T-cell (primary cell): Measurements from ENCODE around the gene LCN6. TPM values are rescaled to one million over a fixed set of nuclear protein-coding genes. Genes with fewer than 3 reads are reported as not detected.
A peak's percentile ranks its signal among the peaks of the same experiment; 100 is the strongest.

Source experiments
- ATAC-seq, 4 experiments: fragments of 200-7000 bp in 3 of 4; fragments of 150-1000 bp in 1 of 4; cut with Tn5 transposase; replicated peaks in 1 of 4; 1 replicate in 3 of 4; 2 replicates in 1 of 4; pipeline ENCODE4 v1.10.0; 2021; ENCODE audit warnings: moderate library complexity in 3 of 4, mild to moderate bottlenecking in 2 of 4, moderate number of reproducible peaks in 1 of 4
- CTCF ChIA-PET, 2 donors: fragments of 300-600 bp; sonication (Branson Sonifier 250); formaldehyde crosslinking; loops; one replicate each; lab custom pipeline; 2022; ENCODE audit warnings: antibody characterized with exemption in 2 of 2; lab: Charles Lee
- POLR2A ChIA-PET, 2 donors: fragments of 300-600 bp; sonication (Branson Sonifier 250); formaldehyde crosslinking; loops; one replicate each; lab custom pipeline; 2022; ENCODE audit warnings: antibody characterized with exemption in 2 of 2; lab: Charles Lee
- DNase-seq, 35 experiments: peaks; one replicate each; pipeline versions ENCODE4 v3.0.0 to v3.0.0-alpha.2; 2013 to 2023
- H3K27ac ChIP-seq: one replicate; pipeline ENCODE4 v1.5.1; 2013; ENCODE audit warnings: low read length
- H3K27me3 ChIP-seq, 2 experiments: replicated peaks in 1 of 2; 1 replicate in 1 of 2; 2 replicates in 1 of 2; pipeline versions ENCODE4 v1.6.1 to v1.7.0; 2013; ENCODE audit warnings: low read length in 1 of 2, mixed read lengths in 1 of 2; ENCODE audit not compliant: control insufficient read depth in 2 of 2, insufficient read depth in 2 of 2; ENCODE audit errors: extremely low read depth in 1 of 2
- H3K36me3 ChIP-seq, 2 donors: 1 replicate in 1 of 2; 2 replicates in 1 of 2; pipeline versions ENCODE4 v1.6.1 to v1.7.0; 2013; ENCODE audit warnings: low read length in 1 of 2; ENCODE audit not compliant: control insufficient read depth in 2 of 2, insufficient read depth in 1 of 2; ENCODE audit errors: extremely low read depth in 1 of 2
- H3K4me1 ChIP-seq, 2 experiments: 1 replicate in 1 of 2; 2 replicates in 1 of 2; pipeline versions ENCODE4 v1.6.1 to v1.7.0; 2013; ENCODE audit warnings: low read length in 2 of 2, mixed read lengths in 1 of 2; ENCODE audit not compliant: insufficient read depth in 2 of 2, control insufficient read depth in 1 of 2; ENCODE audit errors: extremely low read depth in 1 of 2
- H3K4me3 ChIP-seq, 2 donors: 1 replicate in 1 of 2; 2 replicates in 1 of 2; pipeline versions ENCODE4 v1.5.1 to v1.7.0; 2013; ENCODE audit warnings: mild to moderate bottlenecking in 2 of 2, low read length in 1 of 2, moderate library complexity in 1 of 2; ENCODE audit not compliant: control insufficient read depth in 1 of 2; ENCODE audit errors: extremely low read depth in 1 of 2
- H3K9me3 ChIP-seq: 2 replicates; pipeline ENCODE4 v1.7.0; 2013
- H3K27ac Mint-ChIP-seq, 2 donors: one replicate each; pipeline ENCODE4 v1.8.0; 2020 to 2021; ENCODE audit warnings: mild to moderate bottlenecking in 2 of 2, mixed read lengths in 2 of 2
- H3K27me3 Mint-ChIP-seq, 2 donors: one replicate each; pipeline ENCODE4 v1.8.0; 2021 to 2022; ENCODE audit warnings: mixed read lengths in 2 of 2
- H3K36me3 Mint-ChIP-seq: one replicate; pipeline ENCODE4 v1.8.0; 2021; ENCODE audit warnings: mixed read lengths
- H3K4me1 Mint-ChIP-seq, 3 donors: one replicate each; pipeline ENCODE4 v1.8.0; 2020 to 2022; ENCODE audit warnings: mixed read lengths in 3 of 3, mild to moderate bottlenecking in 1 of 3
- H3K4me3 Mint-ChIP-seq, 3 donors: one replicate each; pipeline ENCODE4 v1.8.0; 2020 to 2022; ENCODE audit warnings: mild to moderate bottlenecking in 3 of 3, mixed read lengths in 3 of 3, moderate library complexity in 3 of 3
- H3K9me3 Mint-ChIP-seq, 3 donors: one replicate each; pipeline ENCODE4 v1.8.0; 2020 to 2022; ENCODE audit warnings: mixed read lengths in 3 of 3
- WGBS: methylation state at CpG from one replicate; pipeline ENCODE4 v1.1.5; 2013; ENCODE audit warnings: missing lambda C conversion rate; ENCODE audit not compliant: insufficient coverage; 5-methylcytosine and 5-hydroxymethylcytosine counted together
- total RNA-seq, 35 experiments: library from RNA in 6 of 35; stranded (reverse) in 6 of 35; fragments of 120-200 nt in 1 of 35; gene quantifications; one replicate each; pipeline versions ENCODE4 v1.2.1 to v1.2.4 and lab custom pipeline; 2013 to 2026

Gene LCN6
- total RNA-seq, 5 donors from 2014 or later (not counting 1 experiment from before 2014, with no cell fraction given), result not detected

DNA sequence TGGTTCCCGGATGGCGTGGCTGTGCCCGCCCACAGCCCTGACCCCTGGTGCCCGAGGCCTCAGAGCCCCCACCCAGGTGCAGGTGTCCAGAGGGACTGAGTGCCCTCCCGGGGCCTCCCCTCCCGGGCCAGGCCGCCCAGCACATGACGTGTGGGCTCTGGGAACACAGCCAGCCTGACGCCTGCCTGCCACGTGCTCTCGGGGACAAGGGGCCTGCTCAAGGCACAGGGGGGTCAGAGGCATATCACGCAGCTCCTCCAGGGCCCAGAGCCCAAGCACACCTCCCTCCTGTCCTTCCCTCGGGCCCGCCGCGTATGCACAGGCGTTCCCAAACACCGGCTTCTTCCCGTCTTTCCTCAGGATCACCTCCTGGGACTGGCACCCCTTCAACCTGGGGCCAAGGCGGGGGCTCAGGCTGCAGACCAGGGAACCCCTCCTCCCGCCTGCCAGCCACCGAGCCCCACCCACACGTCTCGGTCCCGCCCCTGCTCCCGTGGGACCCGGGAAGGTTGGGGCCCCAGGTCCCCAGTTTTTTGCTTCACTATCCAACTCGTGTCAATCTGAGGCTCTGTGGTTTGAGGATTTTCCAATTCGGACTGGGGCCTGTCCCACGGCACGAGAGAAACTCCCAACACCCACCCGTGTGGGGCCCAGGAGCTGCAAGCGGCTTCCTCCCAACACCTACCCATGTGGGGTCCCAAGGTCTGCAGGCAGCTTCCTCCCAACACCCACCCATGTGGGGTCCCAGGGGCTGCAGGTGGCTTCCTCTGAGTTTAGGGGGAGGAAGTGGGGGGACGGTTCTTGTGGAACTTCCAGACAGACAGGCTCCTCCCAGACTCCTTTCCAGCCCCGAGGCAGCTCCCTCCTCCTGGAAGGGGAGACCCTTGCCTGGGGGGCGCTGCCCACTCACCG is 7.1 kb downstream of the LCN6 start:
- Mint-ChIP-seq H3K9me3 (no peaks in the 10 kb centered on the region), H3K36me3 (no peaks in the 10 kb centered on the region), H3K27ac (no peak overlapping the region), H3K27me3 (peaks cover 0 to 14% of the 10 kb centered on the region in 2 donors), H3K4me3 (peak overlapping the region; percentile 52 to 74 (median 66)), H3K4me1 (peaks cover 0 to 7% (median 6%) of the 10 kb centered on the region in 3 donors)
- Histone ChIP-seq H3K27ac (no peak overlapping the region), H3K27me3 (peaks cover 0 to 59% of the 10 kb centered on the region in 2 experiments), H3K9me3 (no peaks in the 10 kb centered on the region), H3K4me3 (peak overlapping the region in 1 of 2 donors; percentile 47), H3K36me3 (no peaks in the 10 kb centered on the region), H3K4me1 (peaks cover 0 to 25% of the 10 kb centered on the region in 2 experiments)
- DNase-seq (no peak), ATAC-seq (peak; percentile 16 to 35 (median 25))
- WGBS, result 42% methylated on average over 14 of the region's 37 CpGs
- ChIA-PET POLR2A (no interaction called here), CTCF (interaction anchor here (0.5 to 0.8 kb wide), 2 partner anchors 14 kb away, joined by 3 to 5 read pairs; no protein-coding TSS in a partner anchor)

DNA sequence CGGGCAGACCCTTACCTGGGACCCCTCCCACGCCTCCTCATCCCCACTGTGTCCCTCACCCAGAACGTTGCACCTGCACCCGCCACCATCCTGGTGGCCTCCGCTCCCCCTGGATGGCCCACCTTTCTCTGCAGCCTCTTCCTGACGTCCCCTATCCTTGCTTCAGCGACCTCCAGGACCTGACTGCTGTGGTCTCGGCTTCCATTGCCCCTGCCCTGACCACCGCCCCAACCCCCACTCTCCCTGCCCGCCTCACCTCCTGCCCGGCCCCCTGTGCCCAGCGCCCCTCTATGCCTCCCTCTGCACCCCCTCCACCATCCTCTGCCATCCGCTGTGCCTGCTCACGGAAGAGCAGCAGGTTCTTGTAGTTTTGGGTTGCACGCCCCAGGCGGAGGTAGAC is 7.8 kb downstream of the LCN6 start:
- Mint-ChIP-seq H3K4me3 (peak overlapping the region in 2 of 3 donors; percentile 39 to 44), H3K9me3 (no peaks in the 10 kb centered on the region), H3K36me3 (no peaks in the 10 kb centered on the region), H3K27ac (no peak overlapping the region), H3K4me1 (peaks cover 0 to 7% (median 6%) of the 10 kb centered on the region in 3 donors), H3K27me3 (peaks cover 0 to 11% of the 10 kb centered on the region in 2 donors)
- H3K27ac ChIP-seq, result no peak overlapping the region
- H3K27me3 ChIP-seq, result peaks cover 0 to 54% of the 10 kb centered on the region in 2 experiments
- no peaks in the 10 kb centered on the region for H3K9me3 ChIP-seq
- ChIA-PET CTCF (no interaction called here), POLR2A (no interaction called here)
- peaks cover 0 to 25% of the 10 kb centered on the region in 2 experiments for H3K4me1 ChIP-seq
- H3K36me3 ChIP-seq, result no peaks in the 10 kb centered on the region
- ATAC-seq (no peak), DNase-seq (no peak)
- whole genome bisulfite sequencing, result 88% methylated on average over 15 of the region's 16 CpGs
- H3K4me3 ChIP-seq, result no peak overlapping the region

DNA sequence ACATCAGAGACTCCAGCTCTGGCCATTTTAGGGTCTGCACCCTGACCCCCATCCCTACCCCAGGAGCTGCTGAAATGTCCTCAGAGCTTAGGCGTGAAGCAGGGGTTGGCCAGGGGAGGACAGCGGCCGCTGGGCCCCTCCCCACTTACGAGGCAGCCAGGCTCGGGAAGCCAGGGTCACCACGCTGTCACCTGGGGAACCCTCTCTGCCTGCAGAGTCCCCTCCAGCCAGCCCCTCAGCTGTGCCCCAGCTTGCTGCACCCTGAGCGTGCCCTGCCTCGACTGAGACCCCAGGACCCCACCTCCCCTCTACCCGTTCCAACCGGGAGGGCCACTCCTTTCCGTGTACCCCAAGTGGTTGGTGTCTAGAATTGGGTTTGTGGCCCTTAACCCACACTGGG is 8.3 kb downstream of the LCN6 start:
- peaks cover 0 to 25% of the 10 kb centered on the region in 2 experiments for H3K4me1 ChIP-seq
- peaks cover 0 to 11% of the 10 kb centered on the region in 2 donors for H3K27me3 Mint-ChIP-seq
- CTCF ChIA-PET, result no interaction called here
- no peaks in the 10 kb centered on the region for H3K9me3 ChIP-seq
- H3K36me3 ChIP-seq, result no peaks in the 10 kb centered on the region
- peaks cover 0 to 7% (median 6%) of the 10 kb centered on the region in 3 donors for H3K4me1 Mint-ChIP-seq
- H3K27me3 ChIP-seq, result peaks cover 0 to 50% of the 10 kb centered on the region in 2 experiments
- no peak overlapping the region for H3K27ac Mint-ChIP-seq
- no peaks in the 10 kb centered on the region for H3K9me3 Mint-ChIP-seq
- DNase-seq (no peak), ATAC-seq (no peak)
- no peak overlapping the region for H3K27ac ChIP-seq
- H3K4me3 ChIP-seq, result no peak overlapping the region
- POLR2A ChIA-PET, result no interaction called here
- 87% methylated on average over 7 of the region's 11 CpGs for WGBS
- no peaks in the 10 kb centered on the region for H3K36me3 Mint-ChIP-seq
- peak overlapping the region in 1 of 3 donors; percentile 44 for H3K4me3 Mint-ChIP-seq

DNA sequence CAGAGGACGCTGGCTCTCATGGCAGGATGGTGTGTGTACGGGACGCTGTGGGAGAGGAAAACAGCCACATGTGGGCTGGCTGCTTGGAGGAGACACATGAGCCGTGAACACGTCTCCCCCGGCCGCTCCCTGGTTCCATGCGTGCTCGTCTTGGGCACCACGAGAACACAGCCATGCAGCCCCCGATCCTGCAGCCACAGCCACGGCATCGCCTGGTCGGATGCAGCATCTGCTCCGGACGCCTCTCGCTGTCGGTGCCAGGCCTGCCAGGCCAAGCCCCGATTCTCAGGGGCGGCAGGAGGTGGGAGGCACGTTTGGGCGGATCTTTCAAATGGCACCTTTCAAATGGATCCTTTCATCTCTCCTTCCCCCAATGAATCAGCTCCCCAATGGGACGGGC is 8.8 kb downstream of the LCN6 start:
- 92% methylated on average over 23 of the region's 23 CpGs for WGBS
- ChIA-PET POLR2A (no interaction called here), CTCF (no interaction called here)
- no peaks in the 10 kb centered on the region for H3K36me3 ChIP-seq
- H3K4me3 ChIP-seq, result no peak overlapping the region
- Mint-ChIP-seq H3K9me3 (no peaks in the 10 kb centered on the region), H3K27ac (no peak overlapping the region), H3K27me3 (peaks cover 0 to 11% of the 10 kb centered on the region in 2 donors), H3K4me1 (peaks cover 0 to 7% (median 6%) of the 10 kb centered on the region in 3 donors), H3K36me3 (no peaks in the 10 kb centered on the region), H3K4me3 (no peak overlapping the region)
- H3K9me3 ChIP-seq, result no peaks in the 10 kb centered on the region
- no peak for DNase-seq
- no peak for ATAC-seq
- peaks cover 0 to 25% of the 10 kb centered on the region in 2 experiments for H3K4me1 ChIP-seq
- H3K27ac ChIP-seq, result no peak overlapping the region
- H3K27me3 ChIP-seq, result peaks cover 0 to 44% of the 10 kb centered on the region in 2 experiments

DNA sequence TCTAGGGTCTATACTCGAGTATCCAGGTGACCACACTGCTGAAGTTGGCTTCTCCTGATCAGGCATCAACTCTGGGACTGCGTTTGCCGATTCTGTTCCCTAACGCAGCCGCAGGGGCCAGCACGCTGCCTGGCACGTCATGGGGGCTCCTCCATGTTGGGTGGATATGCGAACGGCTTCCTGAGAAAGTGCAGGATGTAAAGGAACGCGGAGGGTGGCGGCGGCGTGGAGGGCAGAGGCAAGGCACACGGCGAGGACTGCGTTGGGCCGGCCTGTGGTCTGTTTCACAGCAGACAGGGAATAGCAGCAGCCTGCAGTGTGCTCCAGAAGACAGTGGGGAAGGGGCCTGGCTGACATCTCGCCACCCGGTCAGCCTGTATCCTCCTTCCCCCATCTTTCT is 9.4 kb downstream of the LCN6 start:
- CTCF ChIA-PET, result no interaction called here
- H3K27ac ChIP-seq, result no peak overlapping the region
- no peak for DNase-seq

DNA sequence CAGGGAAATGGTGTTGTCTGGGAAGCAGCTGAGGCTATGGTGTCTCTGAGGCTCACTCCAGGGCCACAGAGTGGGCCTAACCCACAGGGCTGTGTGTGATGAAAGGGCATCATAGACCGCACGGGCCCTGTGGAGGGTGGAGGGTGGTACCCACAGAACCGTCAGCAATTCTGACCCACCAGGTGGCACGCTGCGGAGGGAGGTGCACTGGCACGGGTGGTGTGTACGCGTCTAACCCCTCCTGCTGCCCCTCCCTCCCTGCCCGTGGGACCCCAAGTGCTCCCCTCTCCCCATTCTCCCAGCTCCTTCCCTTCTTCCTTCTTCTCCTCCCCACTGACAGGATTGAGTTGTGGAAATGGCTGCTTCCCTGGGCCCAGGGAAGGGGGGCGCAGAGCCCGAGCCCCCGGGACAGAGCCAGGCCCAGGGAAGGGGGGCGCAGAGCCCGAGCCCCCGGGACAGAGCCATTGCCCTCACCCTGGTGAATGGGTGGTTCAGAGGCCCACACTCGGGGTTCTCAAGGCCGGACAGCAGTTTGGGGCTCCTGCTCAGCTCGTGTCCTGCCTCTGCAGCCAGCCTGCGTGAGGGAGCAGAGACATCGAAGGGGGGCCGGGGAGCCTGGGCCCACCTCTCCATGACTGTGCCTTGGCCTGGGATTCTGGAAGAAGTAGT is 12.4 kb downstream of the LCN6 start:
- Mint-ChIP-seq H3K9me3 (no peaks in the 10 kb centered on the region), H3K27ac (no peak overlapping the region), H3K27me3 (no peaks in the 10 kb centered on the region), H3K4me1 (peaks cover 0 to 1% (median 0%) of the 10 kb centered on the region in 3 donors), H3K36me3 (no peaks in the 10 kb centered on the region), H3K4me3 (no peak overlapping the region)
- Histone ChIP-seq H3K36me3 (no peaks in the 10 kb centered on the region), H3K27ac (no peak overlapping the region), H3K9me3 (no peaks in the 10 kb centered on the region), H3K4me3 (no peak overlapping the region), H3K4me1 (peaks cover 0 to 4% of the 10 kb centered on the region in 2 experiments), H3K27me3 (peaks cover 0 to 9% of the 10 kb centered on the region in 2 experiments)
- ChIA-PET CTCF (no interaction called here), POLR2A (no interaction called here)
- no peak for DNase-seq
- WGBS, result 90% methylated on average over 15 of the region's 21 CpGs
- ATAC-seq, result no peak

More for the DNA sequence above, 9.4 kb downstream of the LCN6 start:
- no peak for ATAC-seq
- Mint-ChIP-seq H3K27ac (no peak overlapping the region), H3K36me3 (no peaks in the 10 kb centered on the region), H3K4me3 (no peak overlapping the region), H3K4me1 (peaks cover 0 to 7% (median 6%) of the 10 kb centered on the region in 3 donors), H3K27me3 (peaks cover 0 to 11% of the 10 kb centered on the region in 2 donors), H3K9me3 (no peaks in the 10 kb centered on the region)
- 92% methylated on average over 20 of the region's 20 CpGs for WGBS
- POLR2A ChIA-PET, result no interaction called here
- Histone ChIP-seq H3K4me1 (peaks cover 0 to 25% of the 10 kb centered on the region in 2 experiments), H3K4me3 (no peak overlapping the region), H3K36me3 (no peaks in the 10 kb centered on the region), H3K27me3 (peaks cover 0 to 39% of the 10 kb centered on the region in 2 experiments), H3K9me3 (no peaks in the 10 kb centered on the region)
